Lower lobe of right lung (tissue), 2 donors: ENCODE results near the gene ITPR1. TPM values are rescaled to one million over a fixed set of nuclear protein-coding genes. Genes with fewer than 3 reads are reported as not detected.

Experiments used
- ATAC-seq, 2 donors: fragments of 200-7000 bp; cut with Tn5 transposase; one replicate each; pipeline ENCODE4 v1.9.1; 2020 to 2022; ENCODE audit warnings: mild to moderate bottlenecking in 2 of 2, moderate library complexity in 2 of 2
- DNase-seq: peaks from one replicate; pipeline ENCODE4 v3.0.0-alpha.2; 2020
- H3K27ac ChIP-seq: fragments of 200-600 bp; one replicate; pipeline ENCODE4 v1.8.0; 2022
- H3K27me3 ChIP-seq: fragments of 200-600 bp; one replicate; pipeline ENCODE4 v1.8.0; 2022; ENCODE audit warnings: low read depth
- H3K36me3 ChIP-seq: fragments of 200-600 bp; one replicate; pipeline ENCODE4 v1.8.0; 2022; ENCODE audit warnings: mild to moderate bottlenecking
- H3K4me1 ChIP-seq: fragments of 200-600 bp; one replicate; pipeline ENCODE4 v1.8.0; 2022
- H3K4me3 ChIP-seq: fragments of 200-600 bp; one replicate; pipeline ENCODE4 v1.8.0; 2022; ENCODE audit warnings: mild to moderate bottlenecking
- H3K9me3 ChIP-seq: fragments of 200-600 bp; one replicate; pipeline ENCODE4 v1.8.0; 2022
- CTCF ChIP-seq: fragments of 200-600 bp; IDR thresholded peaks from one replicate; pipeline ENCODE4 v1.8.0; 2022; ENCODE audit warnings: antibody characterized with exemption, mild to moderate bottlenecking
- intact Hi-C: fragments of 100-400 bp; cut with DNase I; formaldehyde crosslinking; loops from one replicate; pipeline ENCODE4 v1.11.0; 2022
- total RNA-seq: library from RNA; stranded (reverse); fragmentation: NEBNext Ultra II Directional; extraction: Animal tissue kit (Norgen Biotek cat#: 25700); gene quantifications from one replicate; pipeline ENCODE4 v1.2.1, GENCODE V29; 2021
- donor health status: DM: no; HTN: yes; CAD: no; lungs with severe emphysema.

ITPR1 gene
- total RNA-seq, 1 donor from 2014 or later: 69.1 TPM

DNA sequence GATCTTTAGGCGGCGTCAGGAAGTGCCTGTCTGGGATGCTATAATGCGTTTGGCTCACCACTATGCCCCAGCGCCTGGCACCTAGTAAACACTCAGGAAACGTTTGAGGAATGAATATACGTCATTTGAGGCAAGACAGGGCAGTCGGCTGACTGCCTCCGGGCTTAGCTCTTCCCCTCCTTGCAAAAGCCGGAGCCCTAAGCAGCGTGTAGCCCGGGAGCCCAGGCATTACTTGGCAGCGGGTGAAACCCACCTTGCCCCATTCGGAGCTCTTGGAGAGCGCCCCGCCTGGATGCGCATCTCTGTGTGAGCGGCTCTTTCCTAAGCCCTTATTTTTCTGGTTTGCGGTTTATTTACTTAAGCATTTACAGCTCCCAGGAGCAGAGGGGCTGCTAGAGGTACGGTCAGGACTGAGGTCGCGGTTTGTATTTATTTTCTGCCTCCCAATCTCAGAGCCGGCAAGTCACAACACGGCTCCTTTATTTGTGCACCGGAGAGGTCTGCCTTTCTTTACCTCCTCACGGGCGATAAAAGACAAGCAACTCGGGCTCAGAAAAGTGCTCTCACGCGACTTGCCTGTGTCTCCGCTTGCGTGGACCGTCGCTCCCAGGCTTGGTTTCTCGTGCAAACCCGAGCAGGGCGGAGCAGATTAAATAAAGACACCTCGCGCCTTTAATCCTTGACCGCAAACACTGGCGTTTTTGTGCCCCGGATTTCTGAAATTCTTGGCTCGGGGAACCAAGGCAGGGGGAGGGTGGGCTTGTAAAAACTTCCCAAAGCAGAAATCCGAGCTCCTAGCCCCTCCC lies 737 bp upstream of the ITPR1 start:
- Histone ChIP-seq H3K4me3 (peak overlapping the region; percentile 69), H3K4me1 (peaks cover 27% of the 10 kb centered on the region), H3K9me3 (no peaks in the 10 kb centered on the region), H3K27me3 (no peaks in the 10 kb centered on the region), H3K27ac (peak overlapping the region; percentile 84), H3K36me3 (no peaks in the 10 kb centered on the region)
- ATAC-seq (peak; percentile 74 to 79), DNase-seq (peak; percentile 74)
- intact Hi-C loops: no loop called here
- no peak for TF ChIP-seq CTCF

DNA sequence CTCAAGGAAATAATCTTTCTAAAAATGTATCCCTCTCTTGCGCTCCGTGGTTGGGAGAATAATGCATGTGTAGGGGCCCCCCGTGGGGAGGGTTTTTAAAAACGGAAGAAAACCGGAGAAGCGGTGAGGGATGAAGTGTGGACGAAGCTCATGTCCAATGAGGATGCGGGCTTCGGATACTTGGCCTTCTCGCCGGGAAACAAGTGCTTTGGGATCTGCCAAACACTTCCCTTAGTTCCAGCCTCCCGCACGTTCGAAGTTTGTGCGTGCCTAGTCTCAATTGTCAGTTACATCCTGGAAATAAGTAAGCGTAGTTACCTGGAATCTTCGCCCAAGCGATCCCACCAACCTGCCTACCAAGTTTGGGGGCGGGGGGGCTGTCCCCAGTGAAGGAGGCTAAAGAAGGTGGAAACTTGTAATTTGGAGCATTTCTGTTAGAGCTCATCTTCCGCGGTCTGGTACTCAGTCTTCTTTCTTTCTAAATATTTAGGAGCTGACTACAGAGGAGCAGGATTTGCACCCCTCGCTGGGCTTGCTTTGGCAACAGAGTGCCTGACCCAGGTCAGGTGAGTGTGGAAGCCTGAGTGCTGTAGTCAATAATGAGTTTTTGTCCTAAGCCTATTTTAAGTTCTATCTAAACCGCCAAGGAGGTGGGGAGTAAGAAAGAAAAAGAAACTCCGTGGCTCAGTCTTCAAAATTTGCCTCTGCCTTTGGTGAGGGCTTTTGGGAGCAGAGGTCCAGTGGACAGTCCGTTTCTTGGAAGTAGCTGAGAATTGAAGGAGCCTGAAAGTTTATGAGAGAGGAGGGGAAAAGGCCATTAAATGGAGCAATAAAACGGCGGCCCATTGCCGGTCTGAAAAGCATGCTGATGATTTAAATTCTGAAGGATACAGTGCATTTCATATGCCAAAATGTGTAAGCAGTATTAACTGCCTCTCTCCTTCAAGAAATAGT lies 1.1 kb downstream of the ITPR1 start:
- H3K36me3 ChIP-seq: peaks cover 5% of the 10 kb centered on the region
- no peak for TF ChIP-seq CTCF
- peak overlapping the region; percentile 84 for H3K27ac ChIP-seq
- intact Hi-C loops: no loop called here
- H3K9me3 ChIP-seq: no peaks in the 10 kb centered on the region
- peaks cover 27% of the 10 kb centered on the region for H3K4me1 ChIP-seq
- peak overlapping the region; percentile 69 for H3K4me3 ChIP-seq
- peak in 1 of 2 donors; percentile 1 for ATAC-seq
- no peaks in the 10 kb centered on the region for H3K27me3 ChIP-seq
- DNase-seq: peak; percentile 48

DNA sequence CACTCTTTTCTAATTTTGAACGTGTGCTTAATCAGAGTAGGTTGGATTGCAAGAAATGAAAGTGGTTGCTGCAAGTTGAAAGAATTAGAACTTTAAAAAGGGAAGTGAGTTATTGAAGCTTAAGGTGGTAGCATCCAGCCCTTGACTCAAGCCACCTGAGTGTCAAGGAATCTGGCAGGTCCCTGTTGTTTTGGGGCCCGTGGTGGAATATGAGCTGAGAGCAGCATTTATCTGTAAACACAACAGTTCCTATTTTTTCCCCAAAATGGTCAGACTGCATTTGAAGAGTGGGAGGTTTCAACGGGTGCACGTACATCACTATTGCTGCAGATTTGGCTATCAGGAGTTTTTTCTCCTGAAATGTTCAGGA lies 1.7 kb downstream of the ITPR1 start:
- Histone ChIP-seq H3K9me3 (no peaks in the 10 kb centered on the region), H3K4me1 (peaks cover 27% of the 10 kb centered on the region), H3K27me3 (no peaks in the 10 kb centered on the region), H3K4me3 (peak overlapping the region; percentile 69), H3K27ac (peak overlapping the region; percentile 84), H3K36me3 (peaks cover 5% of the 10 kb centered on the region)
- ATAC-seq (no peak), DNase-seq (no peak)
- no peak for TF ChIP-seq CTCF
- intact Hi-C loops: no loop called here

- H3K9me3 ChIP-seq: no peaks in the 10 kb centered on the region
- no peaks in the 10 kb centered on the region for H3K27me3 ChIP-seq
- no peak for ATAC-seq
- peak overlapping the region; percentile 69 for H3K4me3 ChIP-seq
- intact Hi-C loops: no loop called here
- H3K4me1 ChIP-seq: peaks cover 27% of the 10 kb centered on the region
- peaks cover 10% of the 10 kb centered on the region for H3K36me3 ChIP-seq
- H3K27ac ChIP-seq: no peak overlapping the region
- TF ChIP-seq CTCF: no peak
- DNase-seq: no peak
These were observed 2.3 kb downstream of the ITPR1 start for GRCh38 chr3:4495294-4496086.

GRCh38 chr3:4496087-4496452 lies 2.9 kb downstream of the ITPR1 start:
- Histone ChIP-seq H3K9me3 (no peaks in the 10 kb centered on the region), H3K36me3 (peaks cover 12% of the 10 kb centered on the region), H3K27me3 (no peaks in the 10 kb centered on the region), H3K4me3 (peak overlapping the region; percentile 69), H3K27ac (no peak overlapping the region), H3K4me1 (peaks cover 27% of the 10 kb centered on the region)
- ATAC-seq (no peak), DNase-seq (no peak)
- no peak for TF ChIP-seq CTCF
- intact Hi-C loops: no loop called here
